ENCODE data around the gene KIF5B. TPM values are rescaled to one million over a fixed set of nuclear protein-coding genes. Genes with fewer than 3 reads are reported as not detected.

KIF5B gene
- total and polyA plus RNA-seq, 2 of the 4 experiments (the other 2 are of a cell fraction) = 33.5 to 68.5 TPM

DNA sequence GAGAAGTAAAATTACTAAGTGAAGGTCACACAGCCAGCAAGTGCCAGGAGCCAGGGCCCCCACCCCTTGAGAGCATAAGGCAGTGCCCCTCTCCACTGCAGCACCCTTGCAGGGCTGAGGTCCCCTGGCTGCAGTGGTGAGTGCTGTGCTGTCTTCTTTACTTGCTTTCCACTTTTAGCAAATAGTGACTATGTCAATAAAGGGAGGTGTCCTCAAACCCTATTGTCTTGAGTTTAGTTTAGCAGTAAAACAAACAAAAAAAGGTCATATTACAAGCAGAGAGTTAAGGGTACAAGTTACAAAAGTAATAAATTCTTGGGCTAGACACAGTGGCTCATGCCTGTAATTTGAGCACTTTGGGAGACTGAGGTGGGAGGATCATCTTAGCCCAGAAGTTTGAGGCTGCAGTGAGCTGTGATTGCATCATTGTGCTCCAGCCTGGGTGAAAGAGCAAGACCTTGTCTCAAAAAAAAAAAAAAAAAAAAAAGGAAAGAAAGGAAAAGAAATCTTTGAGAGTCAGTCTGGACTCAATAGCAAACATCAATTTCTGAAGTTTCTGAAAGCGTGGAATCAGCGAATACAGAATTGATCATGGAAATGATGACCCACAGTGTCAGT lies 39.0 kb upstream of the KIF5B start:
- intact Hi-C loops (cut with micrococcal nuclease) = no loop called here
- in situ Hi-C loops (cut with MboI; ENCODE audit: low sequenced_read_pairs) = no loop called here
- POLR2A ChIA-PET (ENCODE audit: unreplicated experiment) = no interaction called here
- Histone ChIP-seq H3K27ac (ENCODE audit: insufficient read depth, low read length) (no peak overlapping the region), H3K4me1 (ENCODE audit: control insufficient read depth, insufficient read depth, low read length) (no peaks in the 10 kb centered on the region), H4K20me1 (ENCODE audit: insufficient read depth, low read length) (no peaks in the 10 kb centered on the region), H4K91ac (ENCODE audit: insufficient read depth, low read depth, low read length) (no peak overlapping the region), H3K56ac (ENCODE audit: extremely low read depth, insufficient read depth, low read length) (no peak overlapping the region), H3K79me1 (ENCODE audit: low read depth in 1 of 2, low read length in 2 of 2) (no peaks in the 10 kb centered on the region), H3K4me3 (ENCODE audit: insufficient read depth, low read depth, low read length) (no peak overlapping the region), H3K4ac (ENCODE audit: low read depth, low read length) (no peak overlapping the region), H3K9ac (ENCODE audit: low read depth, low read length) (no peak overlapping the region), H4K5ac (ENCODE audit: low read depth, low read length) (no peak overlapping the region), H3K4me2 (ENCODE audit: low read depth, low read length) (no peak overlapping the region), H3K18ac (ENCODE audit: low read depth, low read length) (no peak overlapping the region), H3K9me1 (ENCODE audit: insufficient read depth, low read length) (no peaks in the 10 kb centered on the region), H3K27me3 (ENCODE audit: control insufficient read depth, insufficient read depth, low read length) (no peaks in the 10 kb centered on the region; the same call in 1 of the 2 replicates), H3K9me3 (ENCODE audit: control insufficient read depth, insufficient read depth, low read length) (peaks cover 6% of the 10 kb centered on the region), H2BK120ac (ENCODE audit: low read depth, low read length) (no peak overlapping the region), H3K23ac (ENCODE audit: low read depth, low read length) (no peak overlapping the region), H3K36me3 (ENCODE audit: control insufficient read depth, insufficient read depth, low read length) (no peaks in the 10 kb centered on the region), H2BK5ac (ENCODE audit: low read depth, low read length, poor library complexity, severe bottlenecking) (no peak overlapping the region), H2BK20ac (ENCODE audit: low read depth, low read length) (no peak overlapping the region), H2AK5ac (ENCODE audit: low read depth, low read length) (no peak overlapping the region), H2AK9ac (replicated peaks; ENCODE audit: low read depth, low read length, poor library complexity) (no peak overlapping the region), H4K8ac (ENCODE audit: low read depth in 2 of 2, low read length in 2 of 2) (no peak overlapping the region), H3K14ac (replicated peaks; ENCODE audit: low read depth, low read length) (no peak overlapping the region), H2BK15ac (ENCODE audit: low read depth, low read length) (no peak overlapping the region), H2AFZ (replicated peaks; ENCODE audit: low read length, poor library complexity) (peak overlapping the region; percentile 32)
- no TSS peak for BruUV-seq (replicated peaks)
- no peak for TF ChIP-seq CHD1 (IDR thresholded peaks at IDR 0.05; ENCODE audit: low read depth, low read length)
- TF ChIP-seq RAD21 (IDR thresholded peaks at IDR 0.05; ENCODE audit: low read length) = no peak
- TF ChIP-seq MXI1 (IDR thresholded peaks at IDR 0.05; ENCODE audit: borderline replicate concordance, low read depth, low read length) = no peak
- TF ChIP-seq, protein P1, sequence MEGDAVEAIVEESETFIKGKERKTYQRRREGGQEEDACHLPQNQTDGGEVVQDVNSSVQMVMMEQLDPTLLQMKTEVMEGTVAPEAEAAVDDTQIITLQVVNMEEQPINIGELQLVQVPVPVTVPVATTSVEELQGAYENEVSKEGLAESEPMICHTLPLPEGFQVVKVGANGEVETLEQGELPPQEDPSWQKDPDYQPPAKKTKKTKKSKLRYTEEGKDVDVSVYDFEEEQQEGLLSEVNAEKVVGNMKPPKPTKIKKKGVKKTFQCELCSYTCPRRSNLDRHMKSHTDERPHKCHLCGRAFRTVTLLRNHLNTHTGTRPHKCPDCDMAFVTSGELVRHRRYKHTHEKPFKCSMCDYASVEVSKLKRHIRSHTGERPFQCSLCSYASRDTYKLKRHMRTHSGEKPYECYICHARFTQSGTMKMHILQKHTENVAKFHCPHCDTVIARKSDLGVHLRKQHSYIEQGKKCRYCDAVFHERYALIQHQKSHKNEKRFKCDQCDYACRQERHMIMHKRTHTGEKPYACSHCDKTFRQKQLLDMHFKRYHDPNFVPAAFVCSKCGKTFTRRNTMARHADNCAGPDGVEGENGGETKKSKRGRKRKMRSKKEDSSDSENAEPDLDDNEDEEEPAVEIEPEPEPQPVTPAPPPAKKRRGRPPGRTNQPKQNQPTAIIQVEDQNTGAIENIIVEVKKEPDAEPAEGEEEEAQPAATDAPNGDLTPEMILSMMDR (conservative IDR thresholded peaks at IDR 0.05; ENCODE audit: low read depth, low read length) = no peak
- no peak for TF ChIP-seq POLR2A (IDR thresholded peaks at IDR 0.05; ENCODE audit: low read depth, low read length)
- TF ChIP-seq, protein P2, sequence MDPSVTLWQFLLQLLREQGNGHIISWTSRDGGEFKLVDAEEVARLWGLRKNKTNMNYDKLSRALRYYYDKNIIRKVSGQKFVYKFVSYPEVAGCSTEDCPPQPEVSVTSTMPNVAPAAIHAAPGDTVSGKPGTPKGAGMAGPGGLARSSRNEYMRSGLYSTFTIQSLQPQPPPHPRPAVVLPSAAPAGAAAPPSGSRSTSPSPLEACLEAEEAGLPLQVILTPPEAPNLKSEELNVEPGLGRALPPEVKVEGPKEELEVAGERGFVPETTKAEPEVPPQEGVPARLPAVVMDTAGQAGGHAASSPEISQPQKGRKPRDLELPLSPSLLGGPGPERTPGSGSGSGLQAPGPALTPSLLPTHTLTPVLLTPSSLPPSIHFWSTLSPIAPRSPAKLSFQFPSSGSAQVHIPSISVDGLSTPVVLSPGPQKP (IDR thresholded peaks at IDR 0.05; ENCODE audit: borderline replicate concordance, low read depth, low read length) = no peak
- TF ChIP-seq, protein P3, sequence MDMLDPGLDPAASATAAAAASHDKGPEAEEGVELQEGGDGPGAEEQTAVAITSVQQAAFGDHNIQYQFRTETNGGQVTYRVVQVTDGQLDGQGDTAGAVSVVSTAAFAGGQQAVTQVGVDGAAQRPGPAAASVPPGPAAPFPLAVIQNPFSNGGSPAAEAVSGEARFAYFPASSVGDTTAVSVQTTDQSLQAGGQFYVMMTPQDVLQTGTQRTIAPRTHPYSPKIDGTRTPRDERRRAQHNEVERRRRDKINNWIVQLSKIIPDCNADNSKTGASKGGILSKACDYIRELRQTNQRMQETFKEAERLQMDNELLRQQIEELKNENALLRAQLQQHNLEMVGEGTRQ (IDR thresholded peaks at IDR 0.05; ENCODE audit: low read depth, low read length) = no peak
- TF ChIP-seq NFE2L2 (IDR thresholded peaks at IDR 0.05; ENCODE audit: low read depth, low read length) = no peak
- TF ChIP-seq MAFK (IDR thresholded peaks at IDR 0.05; ENCODE audit: low read depth, low read length) = no peak
- no peak for TF ChIP-seq BHLHE40 (IDR thresholded peaks at IDR 0.05; ENCODE audit: low read depth, low read length)
- TF ChIP-seq FOS (IDR thresholded peaks at IDR 0.05; ENCODE audit: low read depth, low read length) = no peak
- TF ChIP-seq RFX5 (IDR thresholded peaks at IDR 0.05; ENCODE audit: low read depth, low read length) = no peak
- TF ChIP-seq CEBPB (IDR thresholded peaks at IDR 0.05; ENCODE audit: low read depth, low read length) = no peak
- no peak for TF ChIP-seq SMC3 (IDR thresholded peaks at IDR 0.05; ENCODE audit: low read depth, low read length)
- TF ChIP-seq RCOR1 (IDR thresholded peaks at IDR 0.05; ENCODE audit: insufficient replicate concordance, low read length) = no peak
- no peak for TF ChIP-seq MAZ (IDR thresholded peaks at IDR 0.05; ENCODE audit: borderline replicate concordance, low read depth, low read length)
- CTCF ChIA-PET = no interaction called here
- no CpG with 5 or more reads among the region's 2 CpGs for WGBS, 2 experiments (ENCODE audit: extremely low coverage in 2 of 2, insufficient read length in 1 of 2)
- dilution Hi-C loops (cut with HindIII; ENCODE audit: low sequenced_read_pairs, unreplicated experiment) = no loop called here
- ATAC-seq (ENCODE audit: low read depth) (no peak), DNase-seq (no peak)
